Fibroblast of villous mesenchyme (primary cell): Measurements from ENCODE around the gene OR13H1. TPM values are rescaled to one million over a fixed set of nuclear protein-coding genes. Genes with fewer than 3 reads are reported as not detected.
"Not testable (repeated sequence)": the region's sequence is repeated elsewhere in the genome, so short reads cannot be mapped to it uniquely, and the experiment has no call there.

ENCODE experiments used
- DNase-seq: peaks from one replicate; pipeline ENCODE4 v3.0.0-alpha.2; 2010; ENCODE audit warnings: low read depth
- H3K4me3 ChIP-seq: 2 replicates; pipeline ENCODE4 v1.5.1; 2011; ENCODE audit warnings: low read depth, mild to moderate bottlenecking, low read length
- total RNA-seq: library from RNA; depleted of rRNA; stranded (reverse); fragments of >200 nt; gene quantifications from 2 replicates; pipeline ENCODE4 v1.2.3, GENCODE V29; 2012
- TF ChIP-seq, protein P1 (sequence below): IDR thresholded peaks from 2 replicates; pipeline ENCODE4 v1.5.1; 2012; ENCODE audit warnings: low read depth, mild to moderate bottlenecking, low read length; ENCODE audit not compliant: insufficient read depth

The OR13H1 gene, protein sequence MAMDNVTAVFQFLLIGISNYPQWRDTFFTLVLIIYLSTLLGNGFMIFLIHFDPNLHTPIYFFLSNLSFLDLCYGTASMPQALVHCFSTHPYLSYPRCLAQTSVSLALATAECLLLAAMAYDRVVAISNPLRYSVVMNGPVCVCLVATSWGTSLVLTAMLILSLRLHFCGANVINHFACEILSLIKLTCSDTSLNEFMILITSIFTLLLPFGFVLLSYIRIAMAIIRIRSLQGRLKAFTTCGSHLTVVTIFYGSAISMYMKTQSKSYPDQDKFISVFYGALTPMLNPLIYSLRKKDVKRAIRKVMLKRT
- total RNA-seq = not detected in 2 replicates

DNA sequence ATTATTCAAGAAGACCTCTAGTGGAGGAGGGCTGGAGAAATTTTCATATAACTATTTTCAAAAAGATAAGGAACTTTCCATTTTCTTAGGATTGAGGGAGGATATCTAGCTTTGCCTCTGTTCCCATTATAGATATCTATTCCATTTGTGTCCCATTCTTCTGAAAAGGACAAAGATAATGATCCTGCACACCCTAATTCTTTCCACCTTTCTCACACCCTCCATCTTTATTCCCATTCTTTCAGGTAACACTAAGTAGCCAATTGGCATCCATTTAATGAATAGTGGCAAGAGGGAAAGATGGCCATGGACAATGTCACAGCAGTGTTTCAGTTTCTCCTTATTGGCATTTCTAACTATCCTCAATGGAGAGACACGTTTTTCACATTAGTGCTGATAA lies at the start of gene OR13H1:
OR13H1 (plus strand) TSS at position 301 of the 400 bp plus-strand sequence; CDS start at position 301, 0 bp downstream.
- H3K4me3 ChIP-seq = no peak within 1 kb of the TSS
- DNase-seq = no peak
- TF ChIP-seq, protein P1, sequence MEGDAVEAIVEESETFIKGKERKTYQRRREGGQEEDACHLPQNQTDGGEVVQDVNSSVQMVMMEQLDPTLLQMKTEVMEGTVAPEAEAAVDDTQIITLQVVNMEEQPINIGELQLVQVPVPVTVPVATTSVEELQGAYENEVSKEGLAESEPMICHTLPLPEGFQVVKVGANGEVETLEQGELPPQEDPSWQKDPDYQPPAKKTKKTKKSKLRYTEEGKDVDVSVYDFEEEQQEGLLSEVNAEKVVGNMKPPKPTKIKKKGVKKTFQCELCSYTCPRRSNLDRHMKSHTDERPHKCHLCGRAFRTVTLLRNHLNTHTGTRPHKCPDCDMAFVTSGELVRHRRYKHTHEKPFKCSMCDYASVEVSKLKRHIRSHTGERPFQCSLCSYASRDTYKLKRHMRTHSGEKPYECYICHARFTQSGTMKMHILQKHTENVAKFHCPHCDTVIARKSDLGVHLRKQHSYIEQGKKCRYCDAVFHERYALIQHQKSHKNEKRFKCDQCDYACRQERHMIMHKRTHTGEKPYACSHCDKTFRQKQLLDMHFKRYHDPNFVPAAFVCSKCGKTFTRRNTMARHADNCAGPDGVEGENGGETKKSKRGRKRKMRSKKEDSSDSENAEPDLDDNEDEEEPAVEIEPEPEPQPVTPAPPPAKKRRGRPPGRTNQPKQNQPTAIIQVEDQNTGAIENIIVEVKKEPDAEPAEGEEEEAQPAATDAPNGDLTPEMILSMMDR = no peak

DNA sequence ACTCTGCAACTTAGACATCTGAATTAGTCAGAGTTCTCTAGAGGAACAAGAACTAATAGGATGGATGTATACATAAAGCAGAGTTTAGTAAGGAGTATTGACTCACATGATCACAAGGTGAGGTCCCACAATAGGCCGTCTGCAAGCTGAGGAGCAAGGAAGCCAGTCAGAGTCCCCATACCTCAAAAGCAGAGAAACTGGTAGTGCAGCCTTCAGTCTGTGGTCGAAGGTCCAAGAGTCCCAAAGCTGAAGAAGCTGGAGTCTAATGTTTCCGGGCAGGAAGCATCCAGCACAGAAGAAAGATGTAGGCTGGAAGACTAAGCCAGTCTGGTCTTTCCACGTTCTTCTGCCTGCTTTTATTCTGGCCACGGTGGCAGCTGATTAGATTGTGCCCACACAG lies 42.3 kb upstream of the OR13H1 start:
- not testable (repeated sequence) for DNase-seq

DNA sequence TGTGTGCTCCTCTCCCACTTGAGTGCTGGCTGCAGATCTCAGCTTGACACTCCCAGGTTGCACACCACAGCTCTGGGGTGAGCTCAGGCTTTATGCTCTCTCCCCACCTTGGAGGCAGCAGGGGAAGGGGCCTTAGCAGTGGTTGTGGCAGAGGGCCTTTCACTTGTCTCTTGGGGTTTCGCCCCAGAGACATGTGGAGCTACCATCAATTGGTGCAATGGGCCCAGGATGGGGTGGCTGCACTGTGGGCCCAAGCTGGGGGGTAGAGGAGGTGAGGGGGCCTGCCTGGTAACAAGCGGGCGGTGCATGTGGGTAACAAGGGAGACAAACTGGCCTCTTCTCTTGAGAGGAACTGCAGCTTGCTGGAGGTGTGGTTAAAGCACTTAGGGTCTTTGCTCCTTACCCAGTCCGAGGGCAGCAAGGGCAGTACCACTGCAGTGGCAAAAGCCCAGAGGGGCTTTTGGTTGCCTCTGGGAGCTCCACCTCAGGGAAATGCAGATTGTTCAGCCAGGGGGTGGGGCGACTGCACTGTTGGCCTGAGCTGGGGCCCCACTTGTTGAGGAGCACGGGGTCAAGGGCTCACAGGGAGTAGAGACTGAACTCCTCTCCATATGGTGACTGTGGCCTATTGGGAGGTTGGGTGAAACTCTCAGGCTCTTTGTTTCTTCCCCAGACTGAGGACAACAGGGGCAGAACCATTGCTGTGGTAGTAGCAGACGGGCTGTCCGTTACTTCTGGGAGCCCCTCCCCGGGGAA lies 30.5 kb upstream of the OR13H1 start:
- TF ChIP-seq, protein P1 = no peak
- no peak overlapping the region for H3K4me3 ChIP-seq
- DNase-seq = no peak

More for the DNA sequence above, 42.3 kb upstream of the OR13H1 start:
- H3K4me3 ChIP-seq = not testable (repeated sequence)

DNA sequence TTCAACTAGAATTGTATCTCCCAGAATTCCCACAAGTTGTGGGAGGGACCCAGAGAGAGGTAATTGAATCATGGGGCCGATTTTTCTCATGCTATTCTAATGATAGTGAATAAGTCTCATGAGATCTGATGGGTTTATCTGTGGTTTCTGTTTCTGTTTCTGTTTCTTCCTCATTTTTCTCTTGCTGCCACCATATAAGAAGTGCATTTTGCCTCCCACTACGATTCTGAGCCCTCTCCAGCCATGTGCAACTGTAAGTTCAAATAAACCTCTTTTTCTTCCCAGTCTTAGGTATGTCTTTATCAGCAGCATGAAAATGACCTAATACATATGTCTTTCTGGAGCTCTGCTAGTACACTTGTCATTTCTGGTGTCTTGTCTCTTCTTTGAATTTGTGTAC lies 22.1 kb upstream of the OR13H1 start:
- DNase-seq = no peak
- H3K4me3 ChIP-seq = no peak overlapping the region
- TF ChIP-seq, protein P1 = no peak

DNA sequence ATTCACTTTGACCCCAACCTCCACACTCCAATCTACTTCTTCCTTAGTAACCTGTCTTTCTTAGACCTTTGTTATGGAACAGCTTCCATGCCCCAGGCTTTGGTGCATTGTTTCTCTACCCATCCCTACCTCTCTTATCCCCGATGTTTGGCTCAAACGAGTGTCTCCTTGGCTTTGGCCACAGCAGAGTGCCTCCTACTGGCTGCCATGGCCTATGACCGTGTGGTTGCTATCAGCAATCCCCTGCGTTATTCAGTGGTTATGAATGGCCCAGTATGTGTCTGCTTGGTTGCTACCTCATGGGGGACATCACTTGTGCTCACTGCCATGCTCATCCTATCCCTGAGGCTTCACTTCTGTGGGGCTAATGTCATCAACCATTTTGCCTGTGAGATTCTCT lies 344 bp downstream of the OR13H1 start:
- DNase-seq = no peak
- TF ChIP-seq, protein P1 = no peak
- no peak overlapping the region for H3K4me3 ChIP-seq

DNA sequence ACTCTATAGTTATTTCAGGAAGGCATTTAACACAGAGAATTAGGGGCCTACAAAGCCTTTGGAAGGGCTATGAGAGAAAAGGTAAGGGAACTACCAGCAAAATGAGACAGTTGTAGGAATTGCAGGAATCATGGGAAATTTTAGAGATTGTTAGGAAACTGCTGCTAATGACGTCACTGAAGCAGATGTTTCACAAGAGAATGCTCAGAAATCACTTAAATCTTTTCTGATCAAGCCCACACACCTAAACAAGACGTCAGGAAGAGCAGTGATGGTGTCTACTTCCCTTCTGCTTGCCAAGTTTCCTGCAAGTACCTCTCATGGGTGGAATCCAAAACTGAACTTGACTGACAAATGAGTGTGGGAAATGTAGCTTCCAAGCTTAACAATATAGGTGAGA lies 5.1 kb downstream of the OR13H1 start:
- TF ChIP-seq, protein P1 = no peak
- DNase-seq = peak; percentile 18
- H3K4me3 ChIP-seq = no peak overlapping the region

DNA sequence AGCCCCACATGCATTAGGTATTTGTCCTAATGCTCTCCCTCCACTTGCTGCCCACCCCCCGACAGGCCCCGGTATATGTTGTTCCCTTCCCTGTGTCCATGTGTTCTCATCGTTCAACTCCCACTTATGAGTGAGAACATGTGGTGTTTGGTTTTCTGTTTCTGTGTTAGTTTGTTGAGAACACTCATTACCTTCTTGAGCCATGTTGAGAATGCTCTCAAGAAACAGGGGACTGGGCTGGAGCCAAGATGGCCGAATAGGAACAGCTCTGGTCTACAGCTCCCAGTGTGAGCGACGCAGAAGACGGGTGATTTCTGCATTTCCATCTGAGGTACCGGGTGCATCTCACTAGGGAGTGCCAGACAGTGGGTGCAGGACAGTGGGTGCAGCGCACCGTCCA lies 8.6 kb downstream of the OR13H1 start:
- not testable (repeated sequence) for DNase-seq

More for the DNA sequence above, 8.6 kb downstream of the OR13H1 start:
- H3K4me3 ChIP-seq = not testable (repeated sequence)
